A549 (cell line): ENCODE measurements around the gene TEX55. TPM values are rescaled to one million over a fixed set of nuclear protein-coding genes. Genes with fewer than 3 reads are reported as not detected.
"Not testable (repeated sequence)": the region's sequence is repeated elsewhere in the genome, so short reads cannot be mapped to it uniquely, and the experiment has no call there.

Experiments used
- ATAC-seq, 2 experiments: fragments of 200-7000 bp in 1 of 2; fragments of >200 bp in 1 of 2; cut with Nextera tagmentation in 1 of 2; cut with Tn5 transposase in 1 of 2; 3 replicates each; pipeline versions ENCODE4 v1.8.0 to v1.9.1; 2018 to 2020; ENCODE audit warnings: mild to moderate bottlenecking in 1 of 2, moderate library complexity in 1 of 2
- CTCF ChIA-PET: fragments of 300-600 bp; sonication (Branson Sonifier 250); formaldehyde crosslinking; extraction: SDS; loops from one replicate; lab custom pipeline; 2021; ENCODE audit warnings: antibody characterized with exemption, inconsistent platforms; lab: Yijun Ruan, JAX
- POLR2A ChIA-PET: fragments of 350-600 bp; formaldehyde crosslinking; extraction: SDS; loops from one replicate; lab custom pipeline; 2021; ENCODE audit warnings: antibody characterized with exemption, inconsistent platforms; lab: Yijun Ruan, JAX
- DNase-seq, 2 experiments: peaks; one replicate each; pipeline versions ENCODE4 v3.0.0 to v3.0.0-alpha.2; 2011 to 2016; ENCODE audit warnings: low read depth in 1 of 2, low spot score in 1 of 2
- FAIRE-seq: peaks from 2 replicates; lab custom pipeline; 2011; peaks lifted over from hg19 to GRCh38; lab: Jason Lieb, UNC
- H3K27ac ChIP-seq, 2 experiments: fragments of >200 bp; sonication (Bioruptor Twin); formaldehyde crosslinking; 3 replicates each; pipeline ENCODE4 v1.5.1; 2016 to 2017
- H3K4me1 ChIP-seq: fragments of >200 bp; sonication (Bioruptor Twin); formaldehyde crosslinking; 3 replicates; pipeline ENCODE4 v1.6.1; 2016
- H3K4me2 ChIP-seq: fragments of >200 bp; sonication (Bioruptor Twin); formaldehyde crosslinking; 3 replicates; pipeline ENCODE4 v1.6.1; 2016
- H3K4me3 ChIP-seq: fragments of >200 bp; sonication (Bioruptor Twin); formaldehyde crosslinking; 3 replicates; pipeline ENCODE4 v1.5.1; 2016
- H3K9me3 ChIP-seq: fragments of >200 bp; sonication (Bioruptor Twin); formaldehyde crosslinking; 3 replicates; pipeline ENCODE4 v1.6.1; 2016
- CBX2 ChIP-seq: fragments of 200-600 bp; sonication (generic); IDR thresholded peaks from 2 replicates; pipeline ENCODE4 v1.6.1; 2016; ENCODE audit warnings: low read depth, mild to moderate bottlenecking, borderline replicate concordance
- EHMT2 ChIP-seq: fragments of 200-600 bp; sonication (generic); IDR thresholded peaks from 2 replicates; pipeline ENCODE4 v1.6.1; 2016; ENCODE audit warnings: antibody characterized with exemption, low read depth, mild to moderate bottlenecking, moderate library complexity
- EP300 ChIP-seq, 2 experiments: fragments of >200 bp; sonication (Bioruptor Twin); formaldehyde crosslinking; IDR thresholded peaks; 2 replicates in 1 of 2; 3 replicates in 1 of 2; pipeline ENCODE4 v1.6.1; 2016 to 2017
- HDAC2 ChIP-seq: fragments of 200-600 bp; sonication (generic); IDR thresholded peaks from 2 replicates; pipeline ENCODE4 v1.6.1; 2016
- HEYL ChIP-seq: fragments of 250-450 bp; sonication (Bioruptor Pico); IDR thresholded peaks from 2 replicates; pipeline ENCODE4 v1.8.0; 2021; ENCODE audit warnings: mild to moderate bottlenecking, moderate library complexity
- HMGXB4 ChIP-seq: fragments of 250-450 bp; sonication (Bioruptor Pico); IDR thresholded peaks from 2 replicates; pipeline ENCODE4 v1.5.0; 2021; ENCODE audit warnings: mild to moderate bottlenecking, moderate library complexity, borderline replicate concordance
- HOXB5 ChIP-seq: fragments of 250-450 bp; sonication (Bioruptor Pico); IDR thresholded peaks from 2 replicates; pipeline ENCODE4 v1.5.0; 2020; ENCODE audit warnings: mild to moderate bottlenecking, moderate library complexity
- JUN ChIP-seq, 2 experiments: fragments of >200 bp; sonication (Bioruptor Twin); formaldehyde crosslinking; IDR thresholded peaks; 2 replicates in 1 of 2; 3 replicates in 1 of 2; pipeline ENCODE4 v1.6.1; 2016 to 2017
- KDM1A ChIP-seq: fragments of 200-600 bp; sonication (generic); IDR thresholded peaks from 2 replicates; pipeline ENCODE4 v1.6.1; 2016; ENCODE audit warnings: low read depth, mild to moderate bottlenecking
- NPAS2 ChIP-seq: fragments of 250-450 bp; sonication (Bioruptor Pico); IDR thresholded peaks from 2 replicates; pipeline ENCODE4 v1.8.0; 2022; ENCODE audit warnings: mild to moderate bottlenecking, moderate library complexity, borderline replicate concordance
- NR3C1 ChIP-seq: fragments of >200 bp; sonication (Bioruptor Twin); formaldehyde crosslinking; IDR thresholded peaks from 3 replicates; pipeline ENCODE4 v1.6.1; 2017
- PBX3 ChIP-seq: IDR thresholded peaks from 2 replicates; pipeline ENCODE4 v1.6.1; 2012
- PHF8 ChIP-seq: fragments of 200-600 bp; sonication (generic); IDR thresholded peaks from 2 replicates; pipeline ENCODE4 v1.6.1; 2016; ENCODE audit warnings: low read depth, mild to moderate bottlenecking, antibody characterized with exemption, moderate library complexity, borderline replicate concordance
- POLR2A ChIP-seq: IDR thresholded peaks from 2 replicates; pipeline ENCODE4 v1.6.1; 2012; ENCODE audit warnings: mild to moderate bottlenecking, low read length
- RNF2 ChIP-seq: fragments of 200-600 bp; sonication (generic); IDR thresholded peaks from 2 replicates; pipeline ENCODE4 v1.6.1; 2016; ENCODE audit warnings: low read depth, mild to moderate bottlenecking, antibody characterized with exemption, moderate library complexity, borderline replicate concordance
- SMC3 ChIP-seq: fragments of >200 bp; sonication (Bioruptor Twin); formaldehyde crosslinking; IDR thresholded peaks from 3 replicates; pipeline ENCODE4 v1.6.1; 2018; ENCODE audit warnings: inconsistent platforms
- TP53 ChIP-seq: fragments of 250-450 bp; sonication (Bioruptor Pico); IDR thresholded peaks from 2 replicates; pipeline ENCODE4 v1.5.0; 2021; ENCODE audit warnings: mild to moderate bottlenecking, moderate library complexity
- ZC3H11A ChIP-seq: fragments of 450-650 bp; IDR thresholded peaks from 2 replicates; pipeline ENCODE4 v1.6.1; 2014; ENCODE audit warnings: antibody characterized with exemption, mild to moderate bottlenecking
- WGBS: methylation state at CpG from one replicate; pipeline ENCODE4 v1.1.6; 2017; ENCODE audit errors: missing lambda C conversion rate; 5-methylcytosine and 5-hydroxymethylcytosine counted together
- polyA plus RNA-seq, 4 experiments: library from polyadenylated mRNA; depleted of rRNA in 3 of 4; stranded (reverse); fragments of >200 nt; fragmentation: RNase III in 1 of 4; extraction: RNeasy Plus Mini Kit Qiagen cat#74134 plus additional on column Dnase treatment in 1 of 4; gene quantifications; 2 replicates in 3 of 4; 3 replicates in 1 of 4; pipeline ENCODE4 v1.2.3, GENCODE V29; 2011 to 2017
- TF ChIP-seq, protein P1 (sequence below): fragments of 250-450 bp; sonication (Bioruptor Pico); IDR thresholded peaks from 2 replicates; pipeline ENCODE4 v1.5.0; 2020; ENCODE audit warnings: low read depth, mild to moderate bottlenecking, moderate library complexity
- TF ChIP-seq, protein P2 (sequence below): fragments of 150-350 bp; IDR thresholded peaks from 2 replicates; pipeline ENCODE4 v1.6.1; 2014; ENCODE audit warnings: low read depth, mild to moderate bottlenecking, low read length

The TEX55 gene
- polyA plus RNA-seq, 2 of the 4 experiments (the other 2 are of a cell fraction) = 0.08 TPM; not detected in 1

GRCh38 chr3:119161240-119161639 lies 15.3 kb downstream of the TEX55 start:
- POLR2A ChIA-PET = interaction anchor here (0.9 kb wide), 1 partner anchor 80 kb away, joined by 3 read pairs; the partner anchor contains the start of gene B4GALT4
- DNase-seq (peak in 1 of 2 experiments; percentile 39), FAIRE-seq (peak; percentile 79), ATAC-seq (peak in 1 of 2 experiments; percentile 49; a peak in 3 of 6 replicates)
- 73% methylated on average over 2 of the region's 2 CpGs for WGBS
- H3K9me3 ChIP-seq = peaks cover 17% of the 10 kb centered on the region; the same call in 2 of the 3 replicates
- CTCF ChIA-PET = interaction anchor here (0.9 to 1.4 kb wide), 4 partner anchors 15 to 80 kb away, joined by 3 to 5 read pairs (median 3); partner anchors contain the start of genes B4GALT4 and TEX55
- TF ChIP-seq JUN (IDR thresholded peaks at IDR 0.05) = no peak
- TF ChIP-seq SMC3 = no peak
- no peak for TF ChIP-seq PBX3
- TF ChIP-seq KDM1A = no peak
- TF ChIP-seq RNF2 = no peak
- TF ChIP-seq, protein P1, sequence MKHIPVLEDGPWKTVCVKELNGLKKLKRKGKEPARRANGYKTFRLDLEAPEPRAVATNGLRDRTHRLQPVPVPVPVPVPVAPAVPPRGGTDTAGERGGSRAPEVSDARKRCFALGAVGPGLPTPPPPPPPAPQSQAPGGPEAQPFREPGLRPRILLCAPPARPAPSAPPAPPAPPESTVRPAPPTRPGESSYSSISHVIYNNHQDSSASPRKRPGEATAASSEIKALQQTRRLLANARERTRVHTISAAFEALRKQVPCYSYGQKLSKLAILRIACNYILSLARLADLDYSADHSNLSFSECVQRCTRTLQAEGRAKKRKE (CRISPR knock-in tag) = no peak
- no peak for TF ChIP-seq NR3C1
- TF ChIP-seq, protein P2, sequence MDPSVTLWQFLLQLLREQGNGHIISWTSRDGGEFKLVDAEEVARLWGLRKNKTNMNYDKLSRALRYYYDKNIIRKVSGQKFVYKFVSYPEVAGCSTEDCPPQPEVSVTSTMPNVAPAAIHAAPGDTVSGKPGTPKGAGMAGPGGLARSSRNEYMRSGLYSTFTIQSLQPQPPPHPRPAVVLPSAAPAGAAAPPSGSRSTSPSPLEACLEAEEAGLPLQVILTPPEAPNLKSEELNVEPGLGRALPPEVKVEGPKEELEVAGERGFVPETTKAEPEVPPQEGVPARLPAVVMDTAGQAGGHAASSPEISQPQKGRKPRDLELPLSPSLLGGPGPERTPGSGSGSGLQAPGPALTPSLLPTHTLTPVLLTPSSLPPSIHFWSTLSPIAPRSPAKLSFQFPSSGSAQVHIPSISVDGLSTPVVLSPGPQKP = no peak
- no peak for TF ChIP-seq HEYL (CRISPR knock-in tag)
- no peak for TF ChIP-seq EP300 (IDR thresholded peaks at IDR 0.05)
- no peak for TF ChIP-seq PHF8
- TF ChIP-seq HMGXB4 (CRISPR knock-in tag) = no peak
- TF ChIP-seq NPAS2 (CRISPR knock-in tag) = no peak
- no peak for TF ChIP-seq POLR2A
- TF ChIP-seq ZC3H11A = no peak
- TF ChIP-seq HOXB5 (CRISPR knock-in tag) = no peak
- no peak for TF ChIP-seq CBX2
- TF ChIP-seq HDAC2 = no peak
- no peak for TF ChIP-seq EHMT2
- no peak for TF ChIP-seq TP53 (CRISPR knock-in tag)
- peak overlapping the region; percentile 22; the same call in 1 of the 3 replicates for H3K4me2 ChIP-seq
- H3K4me3 ChIP-seq = no peak overlapping the region
- peak overlapping the region; percentile 3 to 7; a peak in 1 of 6 replicates for H3K27ac ChIP-seq
- H3K4me1 ChIP-seq = peaks cover 7% of the 10 kb centered on the region; the same call in 1 of the 3 replicates

DNA sequence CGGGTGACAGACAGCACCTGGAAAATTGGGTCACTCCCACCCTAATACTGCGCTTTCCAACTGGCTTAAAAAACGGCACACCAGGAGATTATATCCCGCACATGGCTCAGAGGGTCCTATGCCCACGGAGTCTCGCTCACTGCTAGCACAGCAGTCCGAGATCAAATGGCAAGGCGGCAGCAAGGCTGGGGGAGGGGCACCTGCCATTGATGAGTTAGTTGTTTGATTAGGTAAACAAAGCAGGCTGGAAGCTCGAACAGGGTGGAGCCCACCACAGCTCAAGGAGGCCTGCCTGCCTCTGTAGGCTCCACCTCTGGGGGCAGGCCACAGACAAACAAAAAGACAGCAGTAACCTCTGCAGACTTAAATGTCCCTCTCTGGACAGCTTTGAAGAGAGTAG lies 18.8 kb downstream of the TEX55 start:
- POLR2A ChIA-PET = not testable (repeated sequence)

More for the DNA sequence above, 18.8 kb downstream of the TEX55 start:
- H3K4me3 ChIP-seq, FAIRE-seq, ATAC-seq, H3K4me1 ChIP-seq, DNase-seq, H3K27ac ChIP-seq, H3K4me2 ChIP-seq, CTCF ChIA-PET: not testable (repeated sequence)
- WGBS = 82% methylated on average over 9 of the region's 9 CpGs
- H3K9me3 ChIP-seq = peaks cover 10% of the 10 kb centered on the region; the same call in 1 of the 3 replicates
